ENCODE data around the gene NPM3. TPM values are rescaled to one million over a fixed set of nuclear protein-coding genes. Genes with fewer than 3 reads are reported as not detected.

NPM3 gene
- total and polyA plus RNA-seq, 4 experiments from 2014 or later = 5.3 to 12.4 (median 8.9) TPM

- Histone ChIP-seq H3K36me3 (ENCODE audit: insufficient read depth, low read length) (peaks cover 27% of the 10 kb centered on the region), H3K27me3 (ENCODE audit: insufficient read depth, low read length) (no peaks in the 10 kb centered on the region), H3K9me3 (ENCODE audit: control insufficient read depth in 1 of 2, low read length in 2 of 2) (no peaks in the 10 kb centered on the region), H3K27ac (ENCODE audit: low read depth, low read length) (no peak overlapping the region), H3K4me1 (ENCODE audit: insufficient read depth, low read length) (peaks cover 42% of the 10 kb centered on the region), H3K4me3 (ENCODE audit: low read length in 2 of 2) (no peak overlapping the region)
- Mint-ChIP-seq H3K4me3 (peak overlapping the region in 1 of 8 donors; percentile 3), H3K4me1 (peaks cover 34 to 60% (median 46%) of the 10 kb centered on the region in 4 donors), H3K36me3 (peaks cover 22 to 50% of the 10 kb centered on the region in 2 donors), H3K27me3 (no peaks in the 10 kb centered on the region), H3K27ac (peak overlapping the region in 6 of 7 donors; percentile 1 to 87 (median 66)), H3K9me3 (peaks cover 0 to 2% (median 0%) of the 10 kb centered on the region in 8 donors)
- ChIA-PET POLR2A (ENCODE audit: partially characterized antibody) (interaction anchor here (1.0 to 1.8 kb wide), 2 partner anchors 21 to 32 kb away, joined by 4 to 11 read pairs; partner anchors contain the start of gene OGA), CTCF (ENCODE audit: partially characterized antibody) (no interaction called here)
- intact Hi-C loops (cut with micrococcal nuclease) = no loop called here
- DNase-seq = no peak
These were observed 2.6 kb upstream of the NPM3 start for GRCh38 chr10:101785801-101786200.

DNA sequence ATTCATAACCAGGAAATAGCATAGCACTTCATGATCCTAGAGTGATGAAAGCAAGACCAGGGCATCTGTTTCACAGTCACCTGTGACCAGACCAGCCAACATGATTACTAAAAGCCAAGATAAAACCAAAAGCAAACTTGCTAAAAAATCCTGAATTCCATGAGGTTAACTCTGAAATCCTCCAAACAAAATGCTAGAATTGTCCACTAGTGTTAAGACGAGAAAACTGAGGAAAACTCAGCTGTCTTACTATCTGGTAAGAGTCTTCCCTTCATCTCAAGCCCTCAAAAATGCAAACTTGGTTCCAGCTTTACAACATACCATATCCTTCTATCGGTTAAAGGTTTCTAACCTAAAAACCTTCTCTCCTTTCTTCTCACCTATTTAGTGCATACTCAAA lies 1.3 kb upstream of the NPM3 start:
- Histone ChIP-seq H3K27ac (ENCODE audit: low read depth, low read length) (peak overlapping the region; percentile 58), H3K4me1 (ENCODE audit: insufficient read depth, low read length) (peaks cover 54% of the 10 kb centered on the region), H3K4me3 (ENCODE audit: low read length in 2 of 2) (no peak overlapping the region), H3K27me3 (ENCODE audit: insufficient read depth, low read length) (no peaks in the 10 kb centered on the region), H3K36me3 (ENCODE audit: insufficient read depth, low read length) (peaks cover 26% of the 10 kb centered on the region), H3K9me3 (ENCODE audit: control insufficient read depth in 1 of 2, low read length in 2 of 2) (no peaks in the 10 kb centered on the region)
- Mint-ChIP-seq H3K27me3 (no peaks in the 10 kb centered on the region), H3K27ac (peak overlapping the region; percentile 87 to 99 (median 96)), H3K4me3 (peak overlapping the region in 7 of 8 donors; percentile 49 to 100 (median 100)), H3K9me3 (peaks cover 0 to 2% (median 0%) of the 10 kb centered on the region in 8 donors), H3K4me1 (peaks cover 34 to 65% (median 52%) of the 10 kb centered on the region in 4 donors), H3K36me3 (peaks cover 19 to 43% of the 10 kb centered on the region in 2 donors)
- CTCF ChIA-PET (ENCODE audit: partially characterized antibody) = interaction anchor here (1.2 to 4.1 kb wide), 6 partner anchors 12 to 571 kb away, joined by 3 to 35 read pairs (median 8); partner anchors contain the start of gene OGA
- intact Hi-C loops (cut with micrococcal nuclease) = loop anchor here (5.0 kb wide), 2 partner anchors 197 to 288 kb away; partner anchors contain the start of genes DPCD and POLL
- no peak for DNase-seq
- POLR2A ChIA-PET (ENCODE audit: partially characterized antibody) = interaction anchor here (1.0 to 4.8 kb wide), 8 partner anchors 9 to 56 kb away, joined by 3 to 64 read pairs (median 6); partner anchors contain the start of gene OGA

GRCh38 chr10:101783736-101784118 lies 481 bp upstream of the NPM3 start:
- H3K27ac Mint-ChIP-seq = peak overlapping the region; percentile 87 to 99 (median 96)
- no peak for DNase-seq
- Histone ChIP-seq H3K4me3 (ENCODE audit: low read length in 2 of 2) (peak overlapping the region; percentile 74 to 75), H3K36me3 (ENCODE audit: insufficient read depth, low read length) (peaks cover 26% of the 10 kb centered on the region), H3K27me3 (ENCODE audit: insufficient read depth, low read length) (peaks cover 7% of the 10 kb centered on the region), H3K9me3 (ENCODE audit: control insufficient read depth in 1 of 2, low read length in 2 of 2) (no peaks in the 10 kb centered on the region), H3K27ac (ENCODE audit: low read depth, low read length) (peak overlapping the region; percentile 58), H3K4me1 (ENCODE audit: insufficient read depth, low read length) (peaks cover 62% of the 10 kb centered on the region)
- peak overlapping the region; percentile 99 to 100 (median 100) for H3K4me3 Mint-ChIP-seq
- peaks cover 0 to 2% (median 0%) of the 10 kb centered on the region in 8 donors for H3K9me3 Mint-ChIP-seq
- intact Hi-C loops (cut with micrococcal nuclease) = loop anchor here (1.0 to 5.0 kb wide), 3 partner anchors 35 to 289 kb away; partner anchors contain the start of genes DPCD, OGA and POLL
- ChIA-PET CTCF (ENCODE audit: partially characterized antibody) (interaction anchor here (0.6 to 4.1 kb wide), 11 partner anchors 12 to 570 kb away, joined by 3 to 35 read pairs (median 3); partner anchors contain the start of gene OGA), POLR2A (ENCODE audit: partially characterized antibody) (interaction anchor here (0.6 to 4.8 kb wide), 10 partner anchors 8 to 282 kb away, joined by 3 to 64 read pairs (median 4); partner anchors contain the start of genes HPS6 and OGA)
- H3K4me1 Mint-ChIP-seq = peaks cover 38 to 73% (median 58%) of the 10 kb centered on the region in 4 donors
- H3K27me3 Mint-ChIP-seq = peaks cover 5% of the 10 kb centered on the region in 2 donors
- peaks cover 15 to 38% of the 10 kb centered on the region in 2 donors for H3K36me3 Mint-ChIP-seq

GRCh38 chr10:101781984-101782810 lies 1.0 kb downstream of the NPM3 start:
- Mint-ChIP-seq H3K36me3 (peaks cover 9 to 29% of the 10 kb centered on the region in 2 donors), H3K4me1 (peaks cover 39 to 79% (median 56%) of the 10 kb centered on the region in 4 donors), H3K27me3 (peaks cover 15% of the 10 kb centered on the region in 2 donors), H3K4me3 (peak overlapping the region; percentile 99 to 100 (median 100)), H3K9me3 (peaks cover 0 to 2% (median 0%) of the 10 kb centered on the region in 8 donors), H3K27ac (peak overlapping the region in 4 of 7 donors; percentile 87 to 98 (median 96))
- intact Hi-C loops (cut with micrococcal nuclease) = loop anchor here (1.0 to 5.0 kb wide), 6 partner anchors 87 to 569 kb away; partner anchors contain the start of genes DPCD, FBXW4 and POLL
- DNase-seq = peak in 1 of 5 donors; percentile 35
- Histone ChIP-seq H3K27me3 (ENCODE audit: insufficient read depth, low read length) (peaks cover 18% of the 10 kb centered on the region), H3K27ac (ENCODE audit: low read depth, low read length) (no peak overlapping the region), H3K4me3 (ENCODE audit: low read length in 2 of 2) (peak overlapping the region in 1 of 2 donors; percentile 75), H3K9me3 (ENCODE audit: control insufficient read depth in 1 of 2, low read length in 2 of 2) (no peaks in the 10 kb centered on the region), H3K4me1 (ENCODE audit: insufficient read depth, low read length) (peaks cover 64% of the 10 kb centered on the region), H3K36me3 (ENCODE audit: insufficient read depth, low read length) (peaks cover 20% of the 10 kb centered on the region)
- ChIA-PET POLR2A (ENCODE audit: partially characterized antibody) (interaction anchor here (1.1 to 4.8 kb wide), 4 partner anchors 11 to 41 kb away, joined by 3 to 64 read pairs (median 3); partner anchors contain the start of gene OGA), CTCF (ENCODE audit: partially characterized antibody) (interaction anchor here (0.9 to 4.1 kb wide), 20 partner anchors 8 to 568 kb away, joined by 3 to 35 read pairs (median 8); partner anchors contain the start of genes FBXW4, KCNIP2 and OGA)

DNA sequence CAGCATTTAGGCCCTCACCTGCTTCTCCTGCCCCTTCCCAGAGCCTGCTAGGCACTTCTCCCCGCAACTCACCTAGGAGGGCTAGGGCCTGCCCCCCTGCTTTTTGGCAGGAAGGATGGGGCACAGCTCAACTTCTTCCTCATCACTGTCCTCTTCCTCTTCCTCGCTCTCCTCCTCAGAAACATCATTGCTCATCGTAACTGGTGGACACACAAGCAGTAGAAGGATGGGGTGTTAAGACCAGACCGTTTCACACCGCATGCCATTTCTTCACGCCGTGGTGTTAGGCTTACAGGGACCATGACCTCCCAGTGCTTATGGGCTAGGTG lies 1.6 kb downstream of the NPM3 start:
- peak in 1 of 5 donors; percentile 34 for DNase-seq
- H3K4me1 ChIP-seq (ENCODE audit: insufficient read depth, low read length) = peaks cover 68% of the 10 kb centered on the region
- ChIA-PET POLR2A (ENCODE audit: partially characterized antibody) (interaction anchor here (0.8 to 4.8 kb wide), 4 partner anchors 17 to 41 kb away, joined by 3 to 64 read pairs (median 3); partner anchors contain the start of gene OGA), CTCF (ENCODE audit: partially characterized antibody) (interaction anchor here (0.6 to 4.1 kb wide), 36 partner anchors 8 to 1214 kb away, joined by 3 to 35 read pairs (median 4); partner anchors contain the start of genes FBXW4, KCNIP2 and OGA)
- H3K9me3 ChIP-seq (ENCODE audit: control insufficient read depth in 1 of 2, low read length in 2 of 2) = no peaks in the 10 kb centered on the region
- intact Hi-C loops (cut with micrococcal nuclease) = loop anchor here (1.0 to 5.0 kb wide), 6 partner anchors 87 to 568 kb away; partner anchors contain the start of genes DPCD, FBXW4 and POLL
- Mint-ChIP-seq H3K27me3 (peaks cover 19 to 20% of the 10 kb centered on the region in 2 donors), H3K9me3 (peaks cover 0 to 2% (median 0%) of the 10 kb centered on the region in 8 donors), H3K27ac (peak overlapping the region in 6 of 7 donors; percentile 1 to 64 (median 36)), H3K36me3 (peaks cover 7 to 24% of the 10 kb centered on the region in 2 donors), H3K4me1 (peaks cover 40 to 83% (median 55%) of the 10 kb centered on the region in 4 donors), H3K4me3 (peak overlapping the region; percentile 8 to 100 (median 73))
- no peak overlapping the region for H3K4me3 ChIP-seq (ENCODE audit: low read length in 2 of 2)
- peaks cover 17% of the 10 kb centered on the region for H3K36me3 ChIP-seq (ENCODE audit: insufficient read depth, low read length)
- no peak overlapping the region for H3K27ac ChIP-seq (ENCODE audit: low read depth, low read length)
- peaks cover 23% of the 10 kb centered on the region for H3K27me3 ChIP-seq (ENCODE audit: insufficient read depth, low read length)

- peak; percentile 66 to 74 (median 72) for DNase-seq
- H3K9me3 ChIP-seq (ENCODE audit: control insufficient read depth in 1 of 2, low read length in 2 of 2) = no peaks in the 10 kb centered on the region
- H3K4me1 Mint-ChIP-seq = peaks cover 39 to 81% (median 54%) of the 10 kb centered on the region in 4 donors
- peaks cover 26% of the 10 kb centered on the region for H3K27me3 ChIP-seq (ENCODE audit: insufficient read depth, low read length)
- peaks cover 0 to 2% (median 0%) of the 10 kb centered on the region in 8 donors for H3K9me3 Mint-ChIP-seq
- peaks cover 19 to 20% of the 10 kb centered on the region in 2 donors for H3K27me3 Mint-ChIP-seq
- CTCF ChIA-PET (ENCODE audit: partially characterized antibody) = interaction anchor here (0.6 to 4.1 kb wide), 38 partner anchors 9 to 1213 kb away, joined by 3 to 35 read pairs (median 4); partner anchors contain the start of genes FBXW4, KCNIP2 and OGA
- H3K36me3 Mint-ChIP-seq = peaks cover 4 to 20% of the 10 kb centered on the region in 2 donors
- H3K4me3 Mint-ChIP-seq = peak overlapping the region in 7 of 8 donors; percentile 42 to 76 (median 64)
- H3K4me3 ChIP-seq (ENCODE audit: low read length in 2 of 2) = no peak overlapping the region
- H3K4me1 ChIP-seq (ENCODE audit: insufficient read depth, low read length) = peaks cover 71% of the 10 kb centered on the region
- H3K27ac Mint-ChIP-seq = peak overlapping the region in 5 of 7 donors; percentile 36 to 75 (median 59)
- H3K27ac ChIP-seq (ENCODE audit: low read depth, low read length) = no peak overlapping the region
- intact Hi-C loops (cut with micrococcal nuclease) = loop anchor here (1.0 to 5.0 kb wide), 6 partner anchors 86 to 568 kb away; partner anchors contain the start of genes DPCD, FBXW4 and POLL
- POLR2A ChIA-PET (ENCODE audit: partially characterized antibody) = interaction anchor here (0.8 to 4.8 kb wide), 4 partner anchors 17 to 42 kb away, joined by 3 to 64 read pairs (median 3); partner anchors contain the start of gene OGA
- peaks cover 14% of the 10 kb centered on the region for H3K36me3 ChIP-seq (ENCODE audit: insufficient read depth, low read length)
These were observed 2.2 kb downstream of the NPM3 start for GRCh38 chr10:101780818-101781654.
